Hindlimb muscle (tissue), 1 donor: ENCODE data around the gene CNTNAP2. TPM values are rescaled to one million over a fixed set of nuclear protein-coding genes. Genes with fewer than 3 reads are reported as not detected.

ENCODE experiments used
- DNase-seq: peaks from one replicate; pipeline ENCODE4 v3.0.0-alpha.2; 2013
- polyA plus RNA-seq: library from polyadenylated mRNA; unstranded; fragments of 120-200 nt; gene quantifications from one replicate; pipeline ENCODE4 v1.2.1, GENCODE V29; 2013; ENCODE audit not compliant: insufficient read length

Gene CNTNAP2
- polyA plus RNA-seq, 1 donor = 10.1 TPM

GRCh38 chr7:148374396-148375259, 2258.0 kb downstream of the CNTNAP2 start:
- DNase-seq = peak; percentile 31

- no peak for DNase-seq
Measured at GRCh38 chr7:148379677-148380076, 2263.1 kb downstream of the CNTNAP2 start.

GRCh38 chr7:148380596-148381419, 2264.2 kb downstream of the CNTNAP2 start:
- no peak for DNase-seq

- DNase-seq = no peak
Measured at GRCh38 chr7:148382596-148382995, 2266.0 kb downstream of the CNTNAP2 start.

GRCh38 chr7:148383651-148384050, 2267.1 kb downstream of the CNTNAP2 start:
- DNase-seq = no peak

- DNase-seq = no peak
Measured at GRCh38 chr7:148385009-148385682, 2268.5 kb downstream of the CNTNAP2 start.

- no peak for DNase-seq
Measured at GRCh38 chr7:148390381-148390780, 2273.8 kb downstream of the CNTNAP2 start.

GRCh38 chr7:148391591-148391990, 2275.0 kb downstream of the CNTNAP2 start:
- DNase-seq = no peak

GRCh38 chr7:148394582-148394981, 2278.0 kb downstream of the CNTNAP2 start:
- no peak for DNase-seq

- DNase-seq = no peak
Measured at GRCh38 chr7:148395352-148395811, 2278.8 kb downstream of the CNTNAP2 start.

- no peak for DNase-seq
Measured at GRCh38 chr7:148395990-148396716, 2279.6 kb downstream of the CNTNAP2 start.

- no peak for DNase-seq
Measured at GRCh38 chr7:148397056-148397455, 2280.5 kb downstream of the CNTNAP2 start.

- DNase-seq = no peak
Measured at GRCh38 chr7:148397551-148397950, 2280.9 kb downstream of the CNTNAP2 start.

GRCh38 chr7:148397985-148398384, 2281.4 kb downstream of the CNTNAP2 start:
- no peak for DNase-seq

- no peak for DNase-seq
Measured at GRCh38 chr7:148398844-148399365, 2282.3 kb downstream of the CNTNAP2 start.

GRCh38 chr7:148400101-148400500, 2283.5 kb downstream of the CNTNAP2 start:
- no peak for DNase-seq

GRCh38 chr7:148402159-148402558, 2285.6 kb downstream of the CNTNAP2 start:
- DNase-seq = no peak

- DNase-seq = no peak
Measured at GRCh38 chr7:148403466-148403993, 2286.9 kb downstream of the CNTNAP2 start.

GRCh38 chr7:148408307-148408706, 2291.7 kb downstream of the CNTNAP2 start:
- no peak for DNase-seq

- DNase-seq = no peak
Measured at GRCh38 chr7:148410905-148411304, 2294.3 kb downstream of the CNTNAP2 start.

- no peak for DNase-seq
Measured at GRCh38 chr7:148412691-148413090, 2296.1 kb downstream of the CNTNAP2 start.
